ENCODE data around the gene CHD1L.

CHD1L gene

DNA sequence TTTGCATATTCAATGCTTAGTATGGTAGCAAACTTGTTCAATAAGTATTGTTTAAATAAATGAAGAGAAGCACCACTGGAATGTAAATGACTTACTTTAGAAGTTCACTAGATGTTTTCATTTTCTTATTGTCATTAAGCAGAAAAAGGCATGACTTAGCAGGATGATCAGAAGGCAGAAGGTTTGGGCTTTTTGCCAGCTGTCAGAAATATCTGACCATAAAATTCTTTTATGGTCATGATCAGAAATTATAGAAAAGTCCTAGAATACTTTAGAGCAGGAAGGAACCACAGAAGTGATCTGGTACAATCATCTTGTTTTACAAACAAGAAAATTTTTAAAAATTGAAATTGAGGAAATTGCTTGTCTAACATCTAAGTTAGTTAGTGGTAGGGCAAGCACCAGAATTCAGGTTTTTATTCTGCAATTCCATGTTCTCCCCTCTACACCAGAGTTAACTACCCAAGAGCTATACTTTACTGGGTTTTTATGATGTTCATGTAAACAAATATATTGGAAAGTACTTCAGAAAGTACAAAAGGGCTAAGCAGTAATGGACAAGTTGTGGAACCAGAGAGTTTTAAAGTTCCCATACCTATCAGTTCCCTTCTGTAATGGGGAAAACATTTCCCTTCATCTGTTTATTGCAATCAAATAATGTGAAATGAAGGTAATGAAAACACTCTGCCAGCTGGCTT is 27.5 kb upstream of the CHD1L start:
- Histone ChIP-seq H4K20me1 (ENCODE audit: insufficient read depth, low read length) (no peaks in the 10 kb centered on the region), H3K79me2 (ENCODE audit: insufficient read depth, low read length) (no peaks in the 10 kb centered on the region), H3F3A (ENCODE audit: insufficient read depth, low read length) (no peaks in the 10 kb centered on the region), H3K4me2 (ENCODE audit: low read length) (no peak overlapping the region), H3K4me3 (ENCODE audit: low read depth, low read length, poor library complexity, severe bottlenecking) (no peak overlapping the region), H3K4me1 (ENCODE audit: insufficient read depth, low read length, severe bottlenecking) (no peaks in the 10 kb centered on the region), H3K27ac (ENCODE audit: low read depth, low read length, poor library complexity, severe bottlenecking) (no peak overlapping the region), H3K36me3 (ENCODE audit: insufficient read depth, low read length) (no peaks in the 10 kb centered on the region), H2AFZ (ENCODE audit: low read length) (no peak overlapping the region), H3K9ac (ENCODE audit: low read length) (no peak overlapping the region), H3K9me2 (ENCODE audit: low read depth, low read length) (no peaks in the 10 kb centered on the region), H3K9me3 (ENCODE audit: low read length) (no peaks in the 10 kb centered on the region), H3K27me3 (ENCODE audit: insufficient read depth, low read length) (no peaks in the 10 kb centered on the region)
- no peak for TF ChIP-seq EZH2 (IDR thresholded peaks at IDR 0.05; ENCODE audit: borderline replicate concordance, low read length)
- TF ChIP-seq, protein P1, sequence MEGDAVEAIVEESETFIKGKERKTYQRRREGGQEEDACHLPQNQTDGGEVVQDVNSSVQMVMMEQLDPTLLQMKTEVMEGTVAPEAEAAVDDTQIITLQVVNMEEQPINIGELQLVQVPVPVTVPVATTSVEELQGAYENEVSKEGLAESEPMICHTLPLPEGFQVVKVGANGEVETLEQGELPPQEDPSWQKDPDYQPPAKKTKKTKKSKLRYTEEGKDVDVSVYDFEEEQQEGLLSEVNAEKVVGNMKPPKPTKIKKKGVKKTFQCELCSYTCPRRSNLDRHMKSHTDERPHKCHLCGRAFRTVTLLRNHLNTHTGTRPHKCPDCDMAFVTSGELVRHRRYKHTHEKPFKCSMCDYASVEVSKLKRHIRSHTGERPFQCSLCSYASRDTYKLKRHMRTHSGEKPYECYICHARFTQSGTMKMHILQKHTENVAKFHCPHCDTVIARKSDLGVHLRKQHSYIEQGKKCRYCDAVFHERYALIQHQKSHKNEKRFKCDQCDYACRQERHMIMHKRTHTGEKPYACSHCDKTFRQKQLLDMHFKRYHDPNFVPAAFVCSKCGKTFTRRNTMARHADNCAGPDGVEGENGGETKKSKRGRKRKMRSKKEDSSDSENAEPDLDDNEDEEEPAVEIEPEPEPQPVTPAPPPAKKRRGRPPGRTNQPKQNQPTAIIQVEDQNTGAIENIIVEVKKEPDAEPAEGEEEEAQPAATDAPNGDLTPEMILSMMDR (IDR thresholded peaks at IDR 0.05; ENCODE audit: low read length), result no peak

DNA sequence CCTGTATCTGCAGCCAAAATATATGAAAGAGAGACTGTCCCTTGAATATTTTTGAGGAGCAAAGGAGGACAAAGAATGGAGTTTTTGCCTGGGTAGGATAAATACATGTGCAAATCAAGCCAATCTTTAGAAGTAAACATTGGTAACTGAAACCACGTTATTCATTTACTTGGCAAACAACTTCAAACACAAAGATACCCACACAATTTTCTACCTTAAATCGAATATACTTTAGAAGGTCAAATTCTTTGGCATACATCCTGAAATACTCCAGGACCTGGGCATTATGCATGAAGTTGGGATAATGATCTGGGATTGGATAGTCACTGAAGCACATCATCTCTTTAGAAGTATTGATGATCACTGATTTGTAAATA is 27.0 kb upstream of the CHD1L start:
- H3K4me2 ChIP-seq (ENCODE audit: low read length), result no peak overlapping the region
- no peaks in the 10 kb centered on the region for H3F3A ChIP-seq (ENCODE audit: insufficient read depth, low read length)
- TF ChIP-seq, protein P1 (IDR thresholded peaks at IDR 0.05; ENCODE audit: low read length), result no peak
- TF ChIP-seq EZH2 (IDR thresholded peaks at IDR 0.05; ENCODE audit: borderline replicate concordance, low read length), result no peak
- H3K9me2 ChIP-seq (ENCODE audit: low read depth, low read length), result no peaks in the 10 kb centered on the region
- no peak overlapping the region for H2AFZ ChIP-seq (ENCODE audit: low read length)
- no peaks in the 10 kb centered on the region for H4K20me1 ChIP-seq (ENCODE audit: insufficient read depth, low read length)
- no peaks in the 10 kb centered on the region for H3K9me3 ChIP-seq (ENCODE audit: low read length)
- H3K9ac ChIP-seq (ENCODE audit: low read length), result no peak overlapping the region
- no peaks in the 10 kb centered on the region for H3K79me2 ChIP-seq (ENCODE audit: insufficient read depth, low read length)
- no peaks in the 10 kb centered on the region for H3K36me3 ChIP-seq (ENCODE audit: insufficient read depth, low read length)
- H3K27ac ChIP-seq (ENCODE audit: low read depth, low read length, poor library complexity, severe bottlenecking), result no peak overlapping the region
- H3K4me3 ChIP-seq (ENCODE audit: low read depth, low read length, poor library complexity, severe bottlenecking), result no peak overlapping the region
- H3K27me3 ChIP-seq (ENCODE audit: insufficient read depth, low read length), result no peaks in the 10 kb centered on the region
- no peaks in the 10 kb centered on the region for H3K4me1 ChIP-seq (ENCODE audit: insufficient read depth, low read length, severe bottlenecking)

DNA sequence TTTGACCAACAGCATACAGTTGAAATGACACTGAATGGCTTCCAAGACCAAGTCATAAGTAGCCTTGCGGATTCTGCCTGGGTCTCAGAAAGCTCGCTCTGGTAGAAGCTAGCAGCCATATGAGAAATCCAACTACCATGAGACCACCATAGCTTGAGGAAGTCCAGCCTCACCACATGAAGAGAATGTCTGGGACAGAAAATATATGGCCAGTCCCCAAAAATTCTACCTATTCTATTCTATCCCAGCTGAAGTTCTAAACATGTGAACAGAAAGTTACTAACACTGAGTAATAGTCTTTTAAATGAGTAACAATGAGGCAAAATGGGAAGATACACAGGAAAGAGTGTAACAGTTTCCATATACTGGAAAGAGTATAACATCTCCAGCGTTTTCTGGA is 26.4 kb upstream of the CHD1L start:
- Histone ChIP-seq H3K79me2 (ENCODE audit: insufficient read depth, low read length) (no peaks in the 10 kb centered on the region), H3K4me1 (ENCODE audit: insufficient read depth, low read length, severe bottlenecking) (no peaks in the 10 kb centered on the region), H4K20me1 (ENCODE audit: insufficient read depth, low read length) (no peaks in the 10 kb centered on the region), H3K27ac (ENCODE audit: low read depth, low read length, poor library complexity, severe bottlenecking) (no peak overlapping the region), H3K4me2 (ENCODE audit: low read length) (no peak overlapping the region), H3K9me2 (ENCODE audit: low read depth, low read length) (no peaks in the 10 kb centered on the region), H3K36me3 (ENCODE audit: insufficient read depth, low read length) (no peaks in the 10 kb centered on the region), H3F3A (ENCODE audit: insufficient read depth, low read length) (no peaks in the 10 kb centered on the region), H3K9me3 (ENCODE audit: low read length) (no peaks in the 10 kb centered on the region), H3K27me3 (ENCODE audit: insufficient read depth, low read length) (no peaks in the 10 kb centered on the region), H3K9ac (ENCODE audit: low read length) (no peak overlapping the region), H3K4me3 (ENCODE audit: low read depth, low read length, poor library complexity, severe bottlenecking) (no peak overlapping the region), H2AFZ (ENCODE audit: low read length) (no peak overlapping the region)
- TF ChIP-seq, protein P1 (IDR thresholded peaks at IDR 0.05; ENCODE audit: low read length), result no peak
- no peak for TF ChIP-seq EZH2 (IDR thresholded peaks at IDR 0.05; ENCODE audit: borderline replicate concordance, low read length)

All from OCI-LY1 (cell line).